SKM-1 (cell line): ENCODE data around the gene PURA.
A peak's percentile ranks its signal among the peaks of the same experiment; 100 is the strongest.

ENCODE experiments used
- DNase-seq: peaks from one replicate; lab custom pipeline; 2025; ENCODE audit not compliant: unreplicated experiment; lab: John Stamatoyannopoulos, UW

Gene PURA

DNA sequence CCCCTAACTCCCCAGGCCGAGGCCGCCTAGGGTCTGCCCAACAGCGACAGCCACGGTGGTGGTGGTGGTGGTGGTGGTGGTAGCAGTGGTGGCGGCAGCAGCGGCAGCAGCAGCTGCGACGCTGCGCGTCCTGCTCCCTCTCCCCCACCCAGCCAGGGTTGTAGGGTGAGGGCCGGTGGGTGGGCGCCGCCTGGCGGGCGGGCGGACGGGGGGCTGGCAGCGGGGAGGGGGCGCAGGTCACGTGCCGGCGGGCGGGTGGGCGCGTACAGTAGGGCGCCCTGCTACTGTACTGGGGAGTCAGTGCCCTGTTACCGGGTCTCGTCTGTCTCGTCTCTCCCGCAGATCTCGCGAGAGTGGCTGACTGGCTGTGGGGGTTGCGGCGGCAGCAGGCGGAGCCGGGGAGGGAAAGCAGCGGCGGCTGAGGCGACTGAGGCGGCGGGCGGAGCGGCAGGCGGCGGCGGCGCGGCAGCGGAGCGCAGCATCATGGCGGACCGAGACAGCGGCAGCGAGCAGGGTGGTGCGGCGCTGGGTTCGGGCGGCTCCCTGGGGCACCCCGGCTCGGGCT lies at the start of gene PURA:
Gene PURA, plus strand, starts transcription at position 411 of the 565 bp plus-strand sequence. Its CDS starts 73 bp downstream, at position 484.
- DNase-seq: peak; percentile 77

- no peak for DNase-seq
These were observed 41.1 kb upstream of the PURA start for GRCh38 chr5:140072812-140073211.

GRCh38 chr5:140073296-140073695 lies 40.6 kb upstream of the PURA start:
- no peak for DNase-seq

GRCh38 chr5:140075371-140075770 lies 38.5 kb upstream of the PURA start:
- DNase-seq: no peak

DNA sequence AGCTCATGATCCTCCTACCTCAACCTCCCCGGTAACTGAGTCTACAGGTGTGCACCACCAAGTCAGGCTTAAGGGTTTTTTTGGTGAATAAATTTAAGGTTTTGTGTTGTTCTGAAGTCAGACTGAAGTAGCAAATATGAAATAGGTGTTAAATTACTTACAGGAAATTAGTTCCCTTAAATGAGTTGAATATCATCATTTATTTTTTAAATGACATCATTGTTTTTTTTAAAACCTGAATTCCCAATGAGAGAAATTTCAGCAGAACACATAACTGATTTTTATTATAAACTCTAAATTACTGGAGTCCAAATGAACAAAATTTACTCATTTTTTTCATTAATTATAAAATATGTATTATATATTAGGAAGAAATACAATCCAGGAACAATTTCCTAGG lies 37.8 kb upstream of the PURA start:
- DNase-seq: no peak

DNA sequence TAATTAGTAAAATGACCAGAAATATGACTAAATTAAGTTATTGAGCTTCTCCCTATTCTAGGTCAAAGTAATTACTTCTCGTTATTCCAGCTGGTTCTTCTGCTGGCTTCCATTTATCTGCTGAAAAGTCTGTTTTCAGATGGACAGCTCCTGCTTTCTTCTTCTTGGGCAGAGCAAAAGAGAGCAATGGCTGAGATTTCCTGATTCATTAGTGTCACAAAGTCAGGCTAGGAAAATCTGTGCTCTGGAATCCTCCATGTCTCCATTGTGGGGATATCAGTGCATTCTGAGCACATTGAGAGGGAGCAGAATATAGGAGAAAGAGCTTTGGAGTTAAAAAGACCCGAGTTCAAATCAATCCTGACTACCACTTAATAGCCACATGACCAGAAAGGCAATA lies 37.1 kb upstream of the PURA start:
- DNase-seq: no peak

GRCh38 chr5:140083120-140083519 lies 30.8 kb upstream of the PURA start:
- no peak for DNase-seq

DNA sequence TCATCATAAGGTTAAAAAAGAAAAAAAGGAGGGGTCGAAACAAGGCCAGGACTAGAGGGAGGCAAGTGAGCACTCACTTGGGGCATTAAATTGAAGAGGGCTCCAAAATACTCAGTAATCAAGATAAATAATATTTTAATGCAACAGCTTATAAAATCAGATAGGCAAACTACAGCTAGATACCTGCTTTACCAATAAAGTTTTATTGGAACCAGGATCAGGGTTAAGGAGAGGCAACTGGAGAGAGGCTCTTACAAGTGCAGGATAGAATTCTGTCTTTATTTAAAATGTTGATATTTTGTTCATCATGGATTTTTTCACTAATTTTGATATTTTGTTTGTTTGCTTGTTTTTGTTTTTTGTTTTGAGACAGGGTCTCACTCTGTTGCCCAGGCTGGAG lies 30.3 kb upstream of the PURA start:
- no peak for DNase-seq

GRCh38 chr5:140084541-140084940 lies 29.4 kb upstream of the PURA start:
- DNase-seq: no peak

DNA sequence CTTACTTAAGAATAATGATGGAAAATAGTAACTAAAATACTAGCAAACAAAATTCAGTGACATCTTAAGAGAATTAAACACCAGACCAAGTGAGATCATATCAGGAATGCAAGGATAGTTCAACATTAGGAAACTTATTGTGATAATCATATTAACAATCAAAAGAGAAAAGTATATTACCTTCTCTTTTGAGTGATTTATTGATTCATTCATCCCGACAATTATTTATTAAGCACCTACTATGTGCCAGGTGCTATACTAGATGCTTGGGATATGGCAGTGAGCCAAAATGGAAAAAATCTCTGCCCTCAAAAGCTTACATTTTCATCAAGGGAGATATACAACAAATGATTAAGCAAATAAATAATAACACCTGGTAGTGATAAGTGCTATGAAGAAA lies 23.7 kb upstream of the PURA start:
- no peak for DNase-seq

DNA sequence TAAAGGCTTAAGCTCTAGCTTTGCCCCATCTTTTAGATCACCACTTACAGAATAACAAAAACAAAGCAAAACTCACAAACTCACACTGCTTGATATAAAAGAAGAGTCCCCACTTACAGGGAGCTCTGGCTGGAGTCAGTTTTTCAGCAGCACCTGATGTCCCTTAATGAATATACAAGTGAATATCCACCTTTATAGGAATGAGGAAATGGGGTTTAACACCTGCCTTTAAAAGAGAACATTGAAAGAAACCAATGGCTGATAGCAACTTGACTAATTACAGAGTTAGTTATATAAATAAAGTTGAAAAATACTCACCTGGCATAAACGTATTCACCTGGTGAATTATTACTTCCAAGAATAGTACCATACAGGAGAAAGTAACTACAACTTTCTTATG lies 20.7 kb upstream of the PURA start:
- DNase-seq: no peak

- no peak for DNase-seq
These were observed 20.0 kb upstream of the PURA start for GRCh38 chr5:140093866-140094265.

GRCh38 chr5:140094889-140095288 lies 19.0 kb upstream of the PURA start:
- no peak for DNase-seq

DNA sequence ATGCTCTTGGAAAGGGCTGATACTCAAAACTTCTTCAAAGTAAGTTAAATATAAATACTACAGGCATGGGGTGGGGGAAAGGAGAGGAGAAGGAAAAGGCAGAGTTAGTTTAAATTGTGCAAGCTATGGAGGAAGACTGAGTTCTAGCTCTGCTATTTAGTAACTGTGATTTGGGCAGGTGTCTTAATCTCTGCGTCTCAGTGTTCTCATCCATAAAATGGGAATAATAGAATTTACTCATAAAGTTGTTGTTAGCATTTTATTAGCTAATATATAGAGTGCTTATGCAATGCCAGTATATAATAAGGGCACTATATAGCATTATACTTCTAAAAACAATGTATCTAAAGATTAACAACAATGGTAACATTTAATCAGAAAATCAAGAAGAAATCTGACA lies 12.7 kb upstream of the PURA start:
- DNase-seq: no peak

- no peak for DNase-seq
These were observed 10.8 kb upstream of the PURA start for GRCh38 chr5:140103154-140103553.

DNA sequence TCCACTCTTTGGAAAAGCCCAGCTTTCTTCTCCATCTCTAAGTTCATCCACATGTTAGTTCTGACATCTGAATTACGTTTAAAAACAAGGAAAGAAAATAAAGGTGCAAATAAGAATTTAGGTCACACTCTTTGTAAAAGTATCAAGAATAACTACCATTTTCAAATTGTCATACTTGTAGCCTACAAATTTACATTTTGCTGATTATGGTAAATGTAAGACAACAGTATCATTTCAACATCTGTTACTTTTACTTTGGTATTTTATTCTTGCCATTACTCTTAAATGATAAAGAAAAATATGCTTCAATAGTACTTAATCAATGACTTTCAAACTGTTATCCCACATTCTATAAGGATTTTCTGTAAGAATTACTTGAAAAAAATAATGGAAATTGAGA lies 9.8 kb upstream of the PURA start:
- DNase-seq: no peak

DNA sequence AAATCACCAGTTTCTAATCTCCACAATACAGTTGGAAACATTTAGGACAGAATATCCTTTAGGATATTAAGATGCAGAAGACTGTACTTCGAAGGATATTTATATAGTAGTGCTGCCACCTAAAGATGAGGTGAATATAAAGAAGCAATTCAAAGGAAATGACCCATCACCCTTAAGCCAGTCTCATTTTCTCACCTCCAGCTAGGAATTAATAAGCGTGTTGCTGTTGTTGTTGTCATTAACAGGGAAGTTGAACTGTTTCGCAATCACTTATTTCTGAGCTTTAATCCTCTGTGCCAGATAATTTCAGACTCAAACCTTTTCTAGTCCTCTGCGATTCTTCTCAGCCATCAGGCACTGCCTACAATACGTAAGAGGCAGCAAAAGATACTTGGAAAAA lies 7.8 kb upstream of the PURA start:
- DNase-seq: no peak

DNA sequence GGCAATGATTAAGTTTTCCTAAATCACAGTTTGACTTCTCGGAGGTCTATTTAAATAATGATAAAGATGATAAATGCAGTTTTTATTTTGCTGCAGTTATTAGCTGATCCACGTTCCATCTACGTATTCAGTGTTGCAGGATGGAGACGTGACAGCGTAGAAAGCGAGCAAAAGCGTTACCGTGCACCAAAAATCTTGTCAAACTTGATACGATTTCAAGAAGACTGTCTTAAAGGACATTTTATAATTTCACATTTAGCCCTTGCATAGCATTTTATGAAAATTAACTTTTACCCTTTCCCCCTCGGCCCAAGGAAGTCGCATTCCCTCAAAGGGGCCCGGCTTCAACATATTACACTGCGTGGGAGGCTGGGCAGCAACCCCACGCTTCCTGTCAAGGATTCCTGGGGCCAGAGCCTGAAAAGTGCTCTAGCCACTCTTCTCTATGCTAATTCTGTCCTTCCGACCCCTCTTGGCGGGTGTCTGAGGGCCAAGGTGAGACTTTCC lies 7.1 kb upstream of the PURA start:
- no peak for DNase-seq

GRCh38 chr5:140107312-140108092 lies 6.4 kb upstream of the PURA start:
- peak; percentile 84 for DNase-seq

GRCh38 chr5:140108093-140109017 lies 5.6 kb upstream of the PURA start:
- DNase-seq: no peak

GRCh38 chr5:140109018-140109758 lies 4.7 kb upstream of the PURA start:
- no peak for DNase-seq
